ENCODE measurements around the gene EML4. TPM values are rescaled to one million over a fixed set of nuclear protein-coding genes. Genes with fewer than 3 reads are reported as not detected.

EML4 gene
- total and polyA plus RNA-seq, 3 experiments from 2014 or later = 58.0 to 70.8 (median 61.5) TPM

- Mint-ChIP-seq H3K36me3 (peaks cover 0 to 28% (median 2%) of the 10 kb centered on the region in 3 donors), H3K9me3 (no peaks in the 10 kb centered on the region), H3K27ac (peak overlapping the region in 1 of 8 donors; percentile 25), H3K4me1 (peaks cover 69 to 88% (median 87%) of the 10 kb centered on the region in 3 donors), H3K4me3 (peak overlapping the region in 3 of 7 donors; percentile 24 to 29 (median 29)), H3K27me3 (no peaks in the 10 kb centered on the region)
- peaks cover 42% of the 10 kb centered on the region for H3K4me1 ChIP-seq (ENCODE audit: insufficient read depth, low read length)
- H3K27me3 ChIP-seq (ENCODE audit: insufficient read depth, low read length, poor library complexity, severe bottlenecking) = no peaks in the 10 kb centered on the region
- ChIA-PET POLR2A (no interaction called here), CTCF (no interaction called here)
- H3K27ac ChIP-seq (ENCODE audit: low read depth, low read length) = no peak overlapping the region
- no peaks in the 10 kb centered on the region for H3K9me3 ChIP-seq (ENCODE audit: low read length)
- no peaks in the 10 kb centered on the region for H3K36me3 ChIP-seq (ENCODE audit: insufficient read depth, low read length)
- no peak overlapping the region for H3K4me3 ChIP-seq (ENCODE audit: low read length)
- no peak for DNase-seq
Observed at GRCh38 chr2:42207826-42208225, 38.7 kb downstream of the EML4 start.

- Histone ChIP-seq H3K27me3 (ENCODE audit: insufficient read depth, low read length, poor library complexity, severe bottlenecking) (no peaks in the 10 kb centered on the region), H3K4me3 (ENCODE audit: low read length) (no peak overlapping the region), H3K9me3 (ENCODE audit: low read length) (no peaks in the 10 kb centered on the region), H3K27ac (ENCODE audit: low read depth, low read length) (no peak overlapping the region), H3K36me3 (ENCODE audit: insufficient read depth, low read length) (peaks cover 5% of the 10 kb centered on the region), H3K4me1 (ENCODE audit: insufficient read depth, low read length) (peaks cover 34% of the 10 kb centered on the region)
- no peak for DNase-seq
- Mint-ChIP-seq H3K9me3 (no peaks in the 10 kb centered on the region), H3K36me3 (peaks cover 0 to 39% (median 2%) of the 10 kb centered on the region in 3 donors), H3K27ac (peak overlapping the region in 3 of 8 donors; percentile 38 to 72 (median 40)), H3K4me1 (peaks cover 67 to 86% (median 84%) of the 10 kb centered on the region in 3 donors), H3K4me3 (peak overlapping the region in 2 of 7 donors; percentile 7 to 15), H3K27me3 (no peaks in the 10 kb centered on the region)
- POLR2A ChIA-PET = no interaction called here
- CTCF ChIA-PET = no interaction called here
Observed at GRCh38 chr2:42210203-42210602, 41.0 kb downstream of the EML4 start.

GRCh38 chr2:42211291-42211690 is 42.1 kb downstream of the EML4 start:
- peaks cover 34% of the 10 kb centered on the region for H3K4me1 ChIP-seq (ENCODE audit: insufficient read depth, low read length)
- H3K9me3 ChIP-seq (ENCODE audit: low read length) = no peaks in the 10 kb centered on the region
- no peak overlapping the region for H3K27ac ChIP-seq (ENCODE audit: low read depth, low read length)
- ChIA-PET CTCF (no interaction called here), POLR2A (no interaction called here)
- H3K4me3 Mint-ChIP-seq = peak overlapping the region in 5 of 7 donors; percentile 2 to 39 (median 14)
- H3K36me3 Mint-ChIP-seq = peaks cover 0 to 42% (median 2%) of the 10 kb centered on the region in 3 donors
- no peak overlapping the region for H3K4me3 ChIP-seq (ENCODE audit: low read length)
- no peaks in the 10 kb centered on the region for H3K27me3 Mint-ChIP-seq
- H3K9me3 Mint-ChIP-seq = no peaks in the 10 kb centered on the region
- peak overlapping the region in 5 of 8 donors; percentile 6 to 77 (median 34) for H3K27ac Mint-ChIP-seq
- peaks cover 5% of the 10 kb centered on the region for H3K36me3 ChIP-seq (ENCODE audit: insufficient read depth, low read length)
- no peaks in the 10 kb centered on the region for H3K27me3 ChIP-seq (ENCODE audit: insufficient read depth, low read length, poor library complexity, severe bottlenecking)
- peaks cover 64 to 84% (median 83%) of the 10 kb centered on the region in 3 donors for H3K4me1 Mint-ChIP-seq
- no peak for DNase-seq

GRCh38 chr2:42214669-42215068 is 45.5 kb downstream of the EML4 start:
- Mint-ChIP-seq H3K27me3 (no peaks in the 10 kb centered on the region), H3K4me3 (peak overlapping the region in 1 of 7 donors; percentile 9), H3K36me3 (peaks cover 0 to 47% (median 9%) of the 10 kb centered on the region in 3 donors), H3K4me1 (peaks cover 67 to 91% (median 90%) of the 10 kb centered on the region in 3 donors), H3K9me3 (no peaks in the 10 kb centered on the region), H3K27ac (peak overlapping the region in 3 of 8 donors; percentile 10 to 73 (median 26))
- no peaks in the 10 kb centered on the region for H3K9me3 ChIP-seq (ENCODE audit: low read length)
- peaks cover 5% of the 10 kb centered on the region for H3K36me3 ChIP-seq (ENCODE audit: insufficient read depth, low read length)
- H3K4me1 ChIP-seq (ENCODE audit: insufficient read depth, low read length) = peaks cover 35% of the 10 kb centered on the region
- no peaks in the 10 kb centered on the region for H3K27me3 ChIP-seq (ENCODE audit: insufficient read depth, low read length, poor library complexity, severe bottlenecking)
- H3K27ac ChIP-seq (ENCODE audit: low read depth, low read length) = no peak overlapping the region
- no peak for DNase-seq
- ChIA-PET POLR2A (interaction anchor here (0.7 kb wide), 1 partner anchor 329 kb away, joined by 3 read pairs; no protein-coding TSS in a partner anchor), CTCF (interaction anchor here (1.7 kb wide), 1 partner anchor 23 kb away, joined by 4 read pairs; no protein-coding TSS in a partner anchor)
- no peak overlapping the region for H3K4me3 ChIP-seq (ENCODE audit: low read length)

- H3K36me3 ChIP-seq (ENCODE audit: insufficient read depth, low read length) = peaks cover 5% of the 10 kb centered on the region
- no peak overlapping the region for H3K4me3 ChIP-seq (ENCODE audit: low read length)
- H3K4me3 Mint-ChIP-seq = no peak overlapping the region
- H3K27ac ChIP-seq (ENCODE audit: low read depth, low read length) = no peak overlapping the region
- no peak for DNase-seq
- no peaks in the 10 kb centered on the region for H3K27me3 ChIP-seq (ENCODE audit: insufficient read depth, low read length, poor library complexity, severe bottlenecking)
- no peaks in the 10 kb centered on the region for H3K9me3 Mint-ChIP-seq
- H3K4me1 Mint-ChIP-seq = peaks cover 66 to 94% (median 90%) of the 10 kb centered on the region in 3 donors
- H3K27ac Mint-ChIP-seq = peak overlapping the region in 3 of 8 donors; percentile 0 to 46 (median 31)
- ChIA-PET CTCF (no interaction called here), POLR2A (no interaction called here)
- H3K4me1 ChIP-seq (ENCODE audit: insufficient read depth, low read length) = peaks cover 35% of the 10 kb centered on the region
- H3K27me3 Mint-ChIP-seq = no peaks in the 10 kb centered on the region
- H3K9me3 ChIP-seq (ENCODE audit: low read length) = no peaks in the 10 kb centered on the region
- peaks cover 0 to 52% (median 7%) of the 10 kb centered on the region in 3 donors for H3K36me3 Mint-ChIP-seq
Observed at GRCh38 chr2:42216694-42217093, 47.5 kb downstream of the EML4 start.

- H3K27me3 ChIP-seq (ENCODE audit: insufficient read depth, low read length, poor library complexity, severe bottlenecking) = no peaks in the 10 kb centered on the region
- ChIA-PET CTCF (no interaction called here), POLR2A (no interaction called here)
- Mint-ChIP-seq H3K36me3 (peaks cover 0 to 54% (median 8%) of the 10 kb centered on the region in 3 donors), H3K27me3 (no peaks in the 10 kb centered on the region), H3K27ac (no peak overlapping the region), H3K9me3 (no peaks in the 10 kb centered on the region), H3K4me1 (peaks cover 65 to 93% (median 90%) of the 10 kb centered on the region in 3 donors), H3K4me3 (no peak overlapping the region)
- no peaks in the 10 kb centered on the region for H3K9me3 ChIP-seq (ENCODE audit: low read length)
- no peak overlapping the region for H3K27ac ChIP-seq (ENCODE audit: low read depth, low read length)
- peaks cover 5% of the 10 kb centered on the region for H3K36me3 ChIP-seq (ENCODE audit: insufficient read depth, low read length)
- DNase-seq = no peak
- no peak overlapping the region for H3K4me3 ChIP-seq (ENCODE audit: low read length)
- peaks cover 35% of the 10 kb centered on the region for H3K4me1 ChIP-seq (ENCODE audit: insufficient read depth, low read length)
Observed at GRCh38 chr2:42217307-42217706, 48.2 kb downstream of the EML4 start.

GRCh38 chr2:42217914-42218313 is 48.8 kb downstream of the EML4 start:
- Mint-ChIP-seq H3K4me1 (peaks cover 62 to 92% (median 90%) of the 10 kb centered on the region in 3 donors), H3K4me3 (peak overlapping the region in 3 of 7 donors; percentile 6 to 51 (median 23)), H3K27me3 (no peaks in the 10 kb centered on the region), H3K9me3 (no peaks in the 10 kb centered on the region), H3K36me3 (peaks cover 0 to 56% (median 9%) of the 10 kb centered on the region in 3 donors), H3K27ac (peak overlapping the region in 2 of 8 donors; percentile 10 to 18)
- Histone ChIP-seq H3K4me3 (ENCODE audit: low read length) (no peak overlapping the region), H3K27ac (ENCODE audit: low read depth, low read length) (no peak overlapping the region), H3K27me3 (ENCODE audit: insufficient read depth, low read length, poor library complexity, severe bottlenecking) (no peaks in the 10 kb centered on the region), H3K4me1 (ENCODE audit: insufficient read depth, low read length) (peaks cover 35% of the 10 kb centered on the region), H3K9me3 (ENCODE audit: low read length) (no peaks in the 10 kb centered on the region), H3K36me3 (ENCODE audit: insufficient read depth, low read length) (peaks cover 5% of the 10 kb centered on the region)
- ChIA-PET POLR2A (no interaction called here), CTCF (no interaction called here)
- DNase-seq = no peak

GRCh38 chr2:42218712-42219111 is 49.6 kb downstream of the EML4 start:
- H3K9me3 Mint-ChIP-seq = no peaks in the 10 kb centered on the region
- no peaks in the 10 kb centered on the region for H3K27me3 Mint-ChIP-seq
- H3K9me3 ChIP-seq (ENCODE audit: low read length) = no peaks in the 10 kb centered on the region
- H3K4me3 Mint-ChIP-seq = peak overlapping the region in 1 of 7 donors; percentile 24
- H3K4me1 ChIP-seq (ENCODE audit: insufficient read depth, low read length) = peaks cover 42% of the 10 kb centered on the region
- ChIA-PET CTCF (interaction anchor here (1.3 kb wide), 1 partner anchor 12 kb away, joined by 3 read pairs; no protein-coding TSS in a partner anchor), POLR2A (no interaction called here)
- no peak overlapping the region for H3K27ac ChIP-seq (ENCODE audit: low read depth, low read length)
- H3K27ac Mint-ChIP-seq = peak overlapping the region in 1 of 8 donors; percentile 34
- no peak overlapping the region for H3K4me3 ChIP-seq (ENCODE audit: low read length)
- peaks cover 8% of the 10 kb centered on the region for H3K36me3 ChIP-seq (ENCODE audit: insufficient read depth, low read length)
- H3K4me1 Mint-ChIP-seq = peaks cover 66 to 95% (median 92%) of the 10 kb centered on the region in 3 donors
- no peaks in the 10 kb centered on the region for H3K27me3 ChIP-seq (ENCODE audit: insufficient read depth, low read length, poor library complexity, severe bottlenecking)
- peaks cover 0 to 60% (median 12%) of the 10 kb centered on the region in 3 donors for H3K36me3 Mint-ChIP-seq
- no peak for DNase-seq

All from CD8-positive, alpha-beta memory T cell (primary cell).